Measurements from ENCODE around the gene GABRG3.

GABRG3 gene

GRCh38 chr15:27061739-27062138 is 90.8 kb downstream of the GABRG3 start:
- DNase-seq (ENCODE audit: low read depth in 1 of 2, low spot score in 1 of 2), result no peak

DNA sequence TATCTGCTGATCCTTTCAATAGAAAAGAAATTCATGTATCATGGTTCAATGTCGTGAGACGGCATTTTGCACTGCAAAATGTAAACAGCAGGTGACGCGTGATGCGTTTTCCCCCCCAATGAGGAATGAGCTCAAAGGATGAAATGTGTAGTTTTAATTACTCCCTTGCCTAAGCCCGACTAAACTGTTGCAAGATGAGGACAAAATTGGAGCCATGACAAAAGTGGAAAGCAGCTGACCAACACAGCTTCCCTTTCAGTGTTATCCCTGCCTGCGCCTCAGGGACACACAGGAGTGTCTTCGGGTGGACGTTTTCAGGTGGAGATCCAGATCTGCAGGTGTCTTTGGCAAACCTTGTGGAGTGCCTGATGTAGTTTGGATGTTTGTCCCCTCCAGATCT is 92.0 kb downstream of the GABRG3 start:
- DNase-seq (ENCODE audit: low read depth in 1 of 2, low spot score in 1 of 2), result no peak

- DNase-seq (ENCODE audit: low read depth in 1 of 2, low spot score in 1 of 2), result no peak
These were observed 93.1 kb downstream of the GABRG3 start for GRCh38 chr15:27064080-27064479.

- DNase-seq (ENCODE audit: low read depth in 1 of 2, low spot score in 1 of 2), result no peak
These were observed 94.2 kb downstream of the GABRG3 start for GRCh38 chr15:27065151-27065550.

DNA sequence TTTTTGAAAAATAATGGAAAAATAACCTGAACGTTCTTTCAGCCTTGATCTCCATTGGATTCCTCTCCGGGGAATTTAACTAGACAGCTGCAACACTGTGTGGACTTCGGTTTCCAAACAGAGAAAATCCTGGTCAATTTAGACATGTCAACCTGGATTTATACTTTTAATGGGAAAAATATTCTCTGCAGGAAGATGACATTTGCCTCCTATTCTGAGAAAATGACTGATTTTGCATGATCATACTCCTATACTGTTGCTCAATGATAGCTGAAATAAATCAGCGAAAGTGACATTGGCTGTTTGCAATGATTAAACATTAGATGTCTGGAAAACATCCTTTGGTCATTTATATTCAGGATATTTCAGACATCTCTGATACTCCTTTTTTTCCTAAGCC is 94.8 kb downstream of the GABRG3 start:
- no peak for DNase-seq (ENCODE audit: low read depth in 1 of 2, low spot score in 1 of 2)

- DNase-seq (ENCODE audit: low read depth in 1 of 2, low spot score in 1 of 2), result no peak
These were observed 95.5 kb downstream of the GABRG3 start for GRCh38 chr15:27066446-27066845.

- DNase-seq (ENCODE audit: low read depth in 1 of 2, low spot score in 1 of 2), result no peak
These were observed 96.2 kb downstream of the GABRG3 start for GRCh38 chr15:27067175-27067574.

DNA sequence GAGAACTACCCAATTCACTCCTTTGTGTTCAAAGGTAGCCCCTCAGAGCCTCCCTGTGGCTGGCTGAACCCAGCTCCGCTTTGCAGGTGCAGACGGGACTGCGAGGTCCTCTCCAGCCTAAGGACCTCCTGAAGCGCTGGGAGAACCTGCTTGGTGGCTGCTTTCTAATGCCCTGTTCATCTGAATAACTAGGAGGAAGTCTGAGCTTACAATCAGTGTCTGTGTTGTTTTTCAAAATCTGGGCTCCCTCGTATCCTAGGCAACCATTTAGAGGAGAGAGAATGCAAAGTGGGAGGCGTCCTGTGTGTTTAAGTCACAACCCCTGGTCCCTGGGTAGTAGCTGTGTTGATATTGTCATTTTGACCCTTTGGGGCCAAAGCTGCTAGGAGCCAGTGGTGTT is 99.9 kb downstream of the GABRG3 start:
- DNase-seq (ENCODE audit: low read depth in 1 of 2, low spot score in 1 of 2), result no peak

GRCh38 chr15:27074179-27074578 is 103.2 kb downstream of the GABRG3 start:
- DNase-seq (ENCODE audit: low read depth in 1 of 2, low spot score in 1 of 2), result no peak

GRCh38 chr15:27077790-27078189 is 106.8 kb downstream of the GABRG3 start:
- no peak for DNase-seq (ENCODE audit: low read depth in 1 of 2, low spot score in 1 of 2)

- no peak for DNase-seq (ENCODE audit: low read depth in 1 of 2, low spot score in 1 of 2)
These were observed 110.9 kb downstream of the GABRG3 start for GRCh38 chr15:27081676-27082418.

DNA sequence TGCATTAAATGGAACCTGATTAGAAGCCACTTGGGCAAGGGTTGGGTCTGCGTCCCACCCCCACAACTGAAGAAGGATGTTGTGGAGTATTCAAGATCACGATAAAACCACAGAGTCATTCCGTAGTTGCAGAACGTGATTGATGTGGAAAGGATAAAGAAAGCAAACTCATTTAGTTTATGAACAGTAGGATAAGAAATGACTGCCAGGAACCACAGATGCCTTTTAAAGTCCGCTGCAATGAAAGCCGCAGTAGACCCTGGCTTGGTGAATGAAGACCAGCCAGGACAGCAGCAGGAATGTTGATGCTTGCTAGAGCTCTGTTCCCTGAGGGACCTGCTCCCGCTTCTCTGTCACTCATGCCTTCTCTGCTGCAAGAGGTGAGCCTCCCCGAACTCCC is 111.5 kb downstream of the GABRG3 start:
- no peak for DNase-seq (ENCODE audit: low read depth in 1 of 2, low spot score in 1 of 2)

DNA sequence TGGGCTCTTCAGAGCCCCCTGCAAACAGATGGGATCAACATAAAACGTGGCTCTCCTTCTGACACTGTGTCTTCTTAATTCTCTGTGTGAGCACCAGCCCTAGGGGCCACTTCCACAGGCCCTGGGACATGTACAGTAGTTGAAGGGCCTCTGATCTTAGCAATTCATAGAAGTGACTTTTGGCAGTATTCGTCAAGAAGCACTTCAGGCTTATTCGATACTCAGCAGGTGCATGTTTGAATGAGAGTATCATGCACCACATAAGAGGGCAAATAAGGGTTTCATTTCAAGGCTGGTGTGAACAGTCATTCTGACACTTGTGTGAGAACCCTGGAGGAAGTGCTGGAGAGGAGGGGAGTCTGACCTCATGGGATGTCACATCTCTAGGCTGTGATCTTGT is 113.9 kb downstream of the GABRG3 start:
- DNase-seq (ENCODE audit: low read depth in 1 of 2, low spot score in 1 of 2), result no peak

GRCh38 chr15:27086149-27086548 is 115.2 kb downstream of the GABRG3 start:
- no peak for DNase-seq (ENCODE audit: low read depth in 1 of 2, low spot score in 1 of 2)

- DNase-seq (ENCODE audit: low read depth in 1 of 2, low spot score in 1 of 2), result no peak
These were observed 115.8 kb downstream of the GABRG3 start for GRCh38 chr15:27086805-27087204.

- no peak for DNase-seq (ENCODE audit: low read depth in 1 of 2, low spot score in 1 of 2)
These were observed 116.9 kb downstream of the GABRG3 start for GRCh38 chr15:27087651-27088583.

GRCh38 chr15:27088584-27089232 is 117.7 kb downstream of the GABRG3 start:
- no peak for DNase-seq (ENCODE audit: low read depth in 1 of 2, low spot score in 1 of 2)

DNA sequence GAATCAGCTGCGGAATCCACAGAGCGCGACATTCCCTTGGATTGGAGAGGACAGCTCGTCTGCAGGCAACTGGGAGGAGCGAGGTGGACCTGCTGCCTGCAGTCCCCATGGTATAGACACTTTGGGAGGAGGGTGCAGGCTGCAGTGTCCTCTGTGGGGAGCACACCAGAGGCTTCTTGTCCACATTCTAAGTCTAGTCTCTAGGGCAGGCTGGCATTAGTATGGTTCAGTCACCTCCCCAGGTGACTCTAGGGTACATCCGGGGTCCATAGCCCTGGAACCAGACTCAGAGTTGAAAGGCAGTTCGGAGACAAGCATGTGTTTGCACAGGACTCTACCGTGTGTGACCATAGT is 118.2 kb downstream of the GABRG3 start:
- no peak for DNase-seq (ENCODE audit: low read depth in 1 of 2, low spot score in 1 of 2)

GRCh38 chr15:27089676-27090075 is 118.7 kb downstream of the GABRG3 start:
- no peak for DNase-seq (ENCODE audit: low read depth in 1 of 2, low spot score in 1 of 2)

- DNase-seq (ENCODE audit: low read depth in 1 of 2, low spot score in 1 of 2), result no peak
These were observed 120.4 kb downstream of the GABRG3 start for GRCh38 chr15:27091270-27091940.

DNA sequence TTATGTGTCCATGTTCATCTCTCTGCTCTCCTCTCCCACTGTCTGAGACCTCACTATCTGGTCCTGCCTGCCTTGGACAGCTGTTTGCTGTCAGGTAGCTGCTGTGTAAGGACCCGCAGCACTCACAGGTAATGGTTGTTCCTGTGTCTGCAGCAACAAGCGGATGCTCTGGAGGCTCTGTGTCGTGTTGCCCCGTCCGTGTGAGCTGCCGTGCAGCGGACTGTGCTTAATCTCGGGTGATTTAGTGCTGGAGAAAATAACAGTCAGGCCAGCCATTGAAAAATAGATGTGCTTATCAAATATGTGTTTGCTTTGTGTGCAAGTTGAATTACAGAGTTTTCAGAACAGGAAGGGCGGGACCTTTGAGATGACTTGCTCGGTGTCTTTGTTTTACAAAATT is 121.4 kb downstream of the GABRG3 start:
- DNase-seq (ENCODE audit: low read depth in 1 of 2, low spot score in 1 of 2), result no peak
